HG03095 (cell line): ENCODE data around the gene MORN5.

Experiments
- ATAC-seq: cut with Tn5 transposase; IDR thresholded peaks from one replicate; pipeline ENCODE4 v1.9.1; 2021; ENCODE audit warnings: moderate library complexity; ENCODE audit not compliant: unreplicated experiment

MORN5 gene

DNA sequence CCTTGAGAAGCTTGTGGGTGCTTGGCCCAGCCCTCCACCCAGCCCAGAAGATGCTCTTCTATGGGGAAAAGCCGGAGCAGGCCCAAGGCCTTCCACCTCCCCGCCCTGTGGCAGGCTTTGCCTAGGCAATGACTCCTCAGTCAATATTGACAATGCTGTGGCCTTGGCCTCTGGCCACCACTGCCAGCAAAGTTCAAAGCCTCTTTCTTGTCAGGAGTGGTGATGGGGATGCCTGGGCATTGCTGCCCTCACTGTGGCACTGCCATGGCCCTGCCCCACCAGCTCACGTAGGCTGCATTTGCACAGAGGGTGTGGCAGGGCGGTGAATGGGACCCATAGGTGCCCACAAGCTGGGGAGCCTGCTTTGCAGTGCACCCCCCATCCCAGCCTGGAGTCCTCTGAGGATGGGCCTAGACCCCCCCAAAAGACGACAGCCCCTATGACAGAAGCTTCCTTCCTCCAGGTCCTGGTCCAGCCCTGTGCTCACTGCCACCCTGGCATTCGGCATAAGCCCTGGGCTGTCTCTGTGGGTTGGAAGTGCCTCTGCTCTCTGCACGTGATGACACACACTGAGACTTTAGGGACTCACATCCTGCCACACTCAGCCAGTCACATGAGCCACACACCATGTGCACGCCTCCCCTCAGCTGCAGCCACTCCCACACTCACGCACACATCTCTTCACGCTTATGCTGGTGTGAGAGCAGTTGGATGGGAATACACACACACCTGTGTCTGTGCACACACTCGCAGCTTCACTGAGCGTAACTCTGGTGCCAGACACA lies 31.1 kb downstream of the MORN5 start:
- no peak for ATAC-seq

- ATAC-seq: no peak
Measured at GRCh38 chr9:122191584-122191983, 31.9 kb downstream of the MORN5 start.

DNA sequence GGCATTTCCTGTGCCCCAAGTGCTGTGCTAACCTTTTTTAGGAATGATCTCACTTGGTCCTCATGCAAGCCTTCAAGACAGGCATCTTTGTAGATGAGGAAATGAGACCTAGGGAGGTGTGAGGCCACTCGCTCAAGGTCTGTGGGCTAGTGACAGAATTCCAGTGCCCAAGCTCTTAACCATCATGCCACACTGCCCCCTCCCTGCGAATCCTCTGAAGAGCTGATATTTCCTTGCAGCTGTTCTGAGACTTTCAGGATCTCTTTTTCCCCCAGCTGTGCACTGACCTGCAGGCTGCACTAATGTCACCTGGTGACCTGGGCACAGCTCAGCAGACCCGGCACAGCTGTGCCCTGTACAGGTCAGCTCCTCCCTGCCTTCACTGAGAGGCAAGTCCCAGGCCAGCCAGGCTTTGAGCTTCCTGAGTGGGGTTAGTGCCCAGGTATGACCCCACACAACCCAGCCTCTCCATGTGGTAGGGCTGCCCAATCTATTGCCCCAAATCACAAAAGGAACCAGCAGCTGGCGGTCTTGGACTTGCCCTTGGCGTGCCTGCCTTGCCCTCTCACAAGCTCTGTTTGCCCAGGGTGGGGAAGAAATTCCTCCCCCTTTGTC lies 32.7 kb downstream of the MORN5 start:
- ATAC-seq: no peak

GRCh38 chr9:122192914-122193525 lies 33.3 kb downstream of the MORN5 start:
- no peak for ATAC-seq

- no peak for ATAC-seq
Measured at GRCh38 chr9:122193651-122194050, 33.9 kb downstream of the MORN5 start.

GRCh38 chr9:122195875-122196274 lies 36.2 kb downstream of the MORN5 start:
- no peak for ATAC-seq

GRCh38 chr9:122197426-122197825 lies 37.7 kb downstream of the MORN5 start:
- ATAC-seq: no peak

DNA sequence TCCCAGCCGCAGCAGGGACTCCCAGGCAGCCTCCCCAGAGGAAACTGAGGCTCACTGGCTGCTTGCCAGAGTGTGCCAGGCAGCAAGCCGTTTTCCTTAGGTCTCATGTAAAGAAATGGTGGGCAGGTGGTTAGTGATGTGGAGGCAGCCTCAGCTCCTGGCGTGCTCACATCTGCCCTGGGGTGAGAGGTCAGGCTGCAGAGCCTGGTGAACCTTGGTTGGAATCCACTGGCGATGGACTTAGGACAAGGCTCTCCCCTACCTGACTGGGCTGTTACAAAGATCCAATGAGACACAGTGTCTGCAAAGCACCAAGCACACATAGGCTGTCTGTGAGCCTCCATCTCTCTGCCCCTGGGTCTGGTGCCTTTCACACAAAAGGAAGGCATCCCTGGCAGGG lies 38.2 kb downstream of the MORN5 start:
- no peak for ATAC-seq

DNA sequence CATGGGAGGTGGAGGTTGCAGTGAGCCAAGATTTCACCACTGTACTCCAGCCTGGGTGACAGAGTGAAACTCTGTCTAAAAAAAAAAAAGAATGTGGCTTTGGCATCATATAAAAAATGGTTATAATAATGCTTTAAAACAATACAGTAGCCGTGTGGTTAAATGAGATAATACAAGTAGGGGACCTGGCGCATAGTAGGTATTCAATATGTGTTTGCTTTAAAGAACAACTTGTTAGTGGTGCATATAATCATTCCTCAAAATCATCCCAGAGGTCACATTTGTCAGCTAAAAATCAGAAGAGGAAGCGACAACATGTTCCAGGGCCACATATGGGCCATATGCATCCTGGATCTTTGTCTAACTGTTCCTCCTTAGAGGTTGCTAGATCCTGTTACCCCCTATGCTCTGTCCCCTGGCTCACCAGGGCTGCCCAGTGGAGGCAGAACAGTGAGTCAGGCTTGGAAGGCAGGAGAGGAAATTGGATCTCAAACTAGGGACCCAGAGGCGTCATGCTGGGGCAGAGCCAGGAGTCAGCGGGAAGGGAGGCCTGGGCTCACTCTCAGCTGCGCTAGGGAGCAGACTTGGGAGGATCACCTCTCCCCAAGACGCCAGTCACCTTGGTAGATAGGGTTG lies 41.4 kb downstream of the MORN5 start:
- no peak for ATAC-seq

GRCh38 chr9:122201641-122202040 lies 41.9 kb downstream of the MORN5 start:
- ATAC-seq: no peak

- ATAC-seq: no peak
Measured at GRCh38 chr9:122202111-122202510, 42.4 kb downstream of the MORN5 start.

GRCh38 chr9:122204055-122204454 lies 44.3 kb downstream of the MORN5 start:
- ATAC-seq: no peak

- ATAC-seq: no peak
Measured at GRCh38 chr9:122204491-122204890, 44.8 kb downstream of the MORN5 start.

GRCh38 chr9:122205176-122205575 lies 45.5 kb downstream of the MORN5 start:
- ATAC-seq: no peak

GRCh38 chr9:122206118-122207046 lies 46.7 kb downstream of the MORN5 start:
- ATAC-seq: no peak

DNA sequence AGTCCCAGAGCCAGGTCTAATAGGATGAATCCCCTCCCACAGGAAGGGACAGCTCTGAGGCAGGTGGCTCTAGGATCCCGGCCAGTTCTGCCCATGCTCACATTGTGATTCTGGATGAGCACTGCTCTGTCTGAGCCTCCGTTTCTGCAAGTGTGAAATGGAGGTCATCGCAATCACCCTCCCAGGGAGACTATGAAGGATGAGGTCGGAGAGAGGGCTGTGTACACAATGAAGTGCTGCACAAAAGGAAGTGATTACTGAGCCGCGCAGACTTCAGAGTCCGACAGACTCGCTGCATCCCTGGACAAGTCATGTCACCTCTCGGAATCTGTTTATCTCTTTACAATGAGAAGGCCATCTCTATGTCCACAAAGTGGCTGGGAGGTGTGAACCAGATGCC lies 47.4 kb downstream of the MORN5 start:
- no peak for ATAC-seq

DNA sequence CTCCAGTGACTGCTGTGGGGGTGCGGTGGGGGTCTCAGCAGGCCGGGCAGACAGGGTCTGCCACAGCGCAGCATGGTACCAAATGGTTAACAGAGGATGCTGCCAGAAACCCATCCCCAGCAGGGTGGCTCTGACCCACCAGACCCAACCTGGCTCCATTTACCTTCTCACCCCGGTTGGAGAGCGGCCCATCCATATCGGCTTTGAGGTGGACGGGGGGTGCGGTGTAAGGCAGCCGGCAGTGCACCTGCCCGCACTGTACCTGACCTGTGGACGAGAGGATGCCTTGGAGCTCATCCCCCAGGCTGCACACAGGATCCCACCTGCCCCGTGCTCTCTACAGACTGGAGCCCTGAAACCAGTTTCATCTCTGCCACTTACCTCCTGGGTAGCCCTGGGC lies 49.7 kb downstream of the MORN5 start:
- ATAC-seq: no peak

DNA sequence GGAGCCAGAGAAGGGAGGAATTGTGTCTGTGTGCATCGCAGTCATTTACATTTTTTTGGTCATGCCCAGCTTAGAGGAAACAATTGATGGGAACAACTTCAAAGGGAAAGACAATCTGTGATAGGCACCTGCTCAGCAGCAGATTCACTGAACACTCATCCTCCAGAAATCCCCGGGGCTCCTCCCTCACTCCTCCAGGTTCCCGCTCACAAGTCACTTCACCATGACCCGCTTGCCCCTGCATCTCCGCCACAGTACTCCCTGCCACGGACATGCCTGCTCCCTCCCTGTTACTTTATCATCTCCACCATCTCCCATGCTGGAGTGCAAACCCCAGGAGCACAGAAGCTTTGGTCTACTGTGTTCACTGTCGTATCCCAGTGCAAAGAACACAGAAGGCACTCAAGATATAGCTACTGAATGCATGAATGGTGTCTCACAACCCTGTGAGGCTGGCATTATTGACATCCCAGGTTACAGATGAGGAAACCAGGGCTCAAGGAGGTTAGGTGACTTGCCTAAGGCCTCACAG lies 52.8 kb downstream of the MORN5 start:
- ATAC-seq: no peak

DNA sequence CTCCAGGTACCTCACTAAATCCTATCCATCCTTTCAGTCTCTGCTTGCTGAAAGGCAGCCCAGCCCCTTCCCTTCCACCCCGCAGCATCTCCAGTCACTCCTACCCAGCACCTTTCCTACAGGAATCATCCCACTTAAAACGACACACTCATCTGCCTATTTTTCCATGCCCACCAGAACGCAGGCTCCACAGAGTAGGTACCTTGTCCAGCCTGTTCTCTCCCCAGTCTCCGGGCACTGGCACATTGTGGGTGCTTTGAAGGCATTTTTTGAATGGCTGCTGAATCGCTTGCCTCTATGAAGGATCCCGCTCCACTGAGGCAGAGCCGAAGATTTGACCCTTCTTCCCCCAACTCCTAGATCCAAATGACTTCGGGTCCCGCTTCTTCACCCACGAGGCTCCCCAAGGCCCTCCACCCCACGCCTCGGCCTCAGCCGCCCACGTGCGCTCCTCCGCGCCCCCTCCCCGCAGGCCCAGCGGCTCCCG lies 53.4 kb downstream of the MORN5 start:
- ATAC-seq: no peak
